Hepatocyte (in vitro differentiated cells): Measurements from ENCODE around the gene SOBP. TPM values are rescaled to one million over a fixed set of nuclear protein-coding genes. Genes with fewer than 3 reads are reported as not detected.
A peak's percentile ranks its signal among the peaks of the same experiment; 100 is the strongest.

Experiments
- DNase-seq: peaks from one replicate; pipeline ENCODE4 v3.0.0-alpha.2; 2016; ENCODE audit warnings: low spot score
- H2AFZ ChIP-seq: fragments of 200-600 bp; sonication (generic); 2 replicates; pipeline ENCODE4 v1.6.0; 2016; ENCODE audit warnings: antibody characterized with exemption, mild to moderate bottlenecking
- H3K27ac ChIP-seq: fragments of 200-600 bp; sonication (generic); 2 replicates; pipeline ENCODE4 v1.5.1; 2016; ENCODE audit warnings: mild to moderate bottlenecking
- H3K27me3 ChIP-seq: fragments of 200-600 bp; sonication (generic); 2 replicates; pipeline ENCODE4 v1.6.1; 2016
- H3K36me3 ChIP-seq: fragments of 200-600 bp; sonication (generic); replicated peaks from 2 replicates; pipeline ENCODE4 v1.5.1; 2016; ENCODE audit warnings: low read depth; ENCODE audit not compliant: insufficient read depth
- H3K4me1 ChIP-seq: fragments of 200-600 bp; sonication (generic); 2 replicates; pipeline ENCODE4 v1.5.1; 2016; ENCODE audit warnings: mild to moderate bottlenecking, moderate library complexity; ENCODE audit not compliant: insufficient read depth
- H3K4me2 ChIP-seq: fragments of 200-600 bp; sonication (generic); 2 replicates; pipeline ENCODE4 v1.6.0; 2016
- H3K4me3 ChIP-seq: fragments of 200-600 bp; sonication (generic); 2 replicates; pipeline ENCODE4 v1.5.1; 2016; ENCODE audit warnings: mild to moderate bottlenecking
- H3K79me2 ChIP-seq: fragments of 200-600 bp; sonication (generic); 2 replicates; pipeline ENCODE4 v1.6.0; 2017; ENCODE audit warnings: mild to moderate bottlenecking
- H3K9me2 ChIP-seq: fragments of 200-600 bp; sonication (generic); replicated peaks from 2 replicates; pipeline ENCODE4 v1.6.0; 2017; ENCODE audit warnings: mild to moderate bottlenecking; ENCODE audit not compliant: insufficient read depth
- H3K9me3 ChIP-seq: fragments of 200-600 bp; sonication (generic); 2 replicates; pipeline ENCODE4 v1.5.1; 2016; ENCODE audit warnings: low read depth, mild to moderate bottlenecking
- H4K20me1 ChIP-seq: fragments of 200-600 bp; sonication (generic); 2 replicates; pipeline ENCODE4 v1.6.0; 2016; ENCODE audit warnings: mild to moderate bottlenecking; ENCODE audit not compliant: insufficient read depth, poor library complexity, severe bottlenecking
- EZH2 ChIP-seq: fragments of 200-600 bp; sonication (generic); IDR thresholded peaks from 2 replicates; pipeline ENCODE4 v1.6.1; 2016; ENCODE audit warnings: antibody characterized with exemption, mild to moderate bottlenecking, borderline replicate concordance
- EZH2phosphoT487 ChIP-seq: fragments of 200-600 bp; sonication (generic); IDR thresholded peaks from one replicate; pipeline ENCODE4 v1.6.1; 2018; ENCODE audit warnings: antibody characterized with exemption, mild to moderate bottlenecking, low read depth, moderate library complexity; ENCODE audit not compliant: unreplicated experiment, severe bottlenecking
- WGBS: methylation state at CpG from one replicate; pipeline ENCODE4 v1.1.6; 2016; ENCODE audit warnings: low lambda C conversion rate; ENCODE audit errors: missing lambda C conversion rate; 5-methylcytosine and 5-hydroxymethylcytosine counted together
- polyA plus RNA-seq: library from polyadenylated mRNA; unstranded; fragments of >200 nt; fragmentation: Nextera tagmentation; extraction: Ambion mirVana; gene quantifications from 2 replicates; pipeline ENCODE4 v1.2.1, GENCODE V29; 2016
- total RNA-seq: library from RNA; depleted of rRNA; stranded (reverse); fragments of >200 nt; gene quantifications from 2 replicates; pipeline ENCODE4 v1.2.3, GENCODE V29; 2014
- TF ChIP-seq, protein P1 (sequence below): fragments of 200-600 bp; sonication (generic); IDR thresholded peaks from 2 replicates; pipeline ENCODE4 v1.5.1; 2016; ENCODE audit warnings: antibody characterized with exemption, mild to moderate bottlenecking; ENCODE audit not compliant: poor library complexity

Gene SOBP
- total and polyA plus RNA-seq, 2 experiments from 2014 or later: 2.1 to 2.2 TPM

GRCh38 chr6:107653183-107653580 lies 163.3 kb downstream of the SOBP start:
- H3K27me3 ChIP-seq: no peaks in the 10 kb centered on the region
- no peaks in the 10 kb centered on the region for H4K20me1 ChIP-seq
- peaks cover 12% of the 10 kb centered on the region for H3K4me1 ChIP-seq
- H3K9me2 ChIP-seq: no peaks in the 10 kb centered on the region
- no peak for TF ChIP-seq EZH2
- TF ChIP-seq, protein P1, sequence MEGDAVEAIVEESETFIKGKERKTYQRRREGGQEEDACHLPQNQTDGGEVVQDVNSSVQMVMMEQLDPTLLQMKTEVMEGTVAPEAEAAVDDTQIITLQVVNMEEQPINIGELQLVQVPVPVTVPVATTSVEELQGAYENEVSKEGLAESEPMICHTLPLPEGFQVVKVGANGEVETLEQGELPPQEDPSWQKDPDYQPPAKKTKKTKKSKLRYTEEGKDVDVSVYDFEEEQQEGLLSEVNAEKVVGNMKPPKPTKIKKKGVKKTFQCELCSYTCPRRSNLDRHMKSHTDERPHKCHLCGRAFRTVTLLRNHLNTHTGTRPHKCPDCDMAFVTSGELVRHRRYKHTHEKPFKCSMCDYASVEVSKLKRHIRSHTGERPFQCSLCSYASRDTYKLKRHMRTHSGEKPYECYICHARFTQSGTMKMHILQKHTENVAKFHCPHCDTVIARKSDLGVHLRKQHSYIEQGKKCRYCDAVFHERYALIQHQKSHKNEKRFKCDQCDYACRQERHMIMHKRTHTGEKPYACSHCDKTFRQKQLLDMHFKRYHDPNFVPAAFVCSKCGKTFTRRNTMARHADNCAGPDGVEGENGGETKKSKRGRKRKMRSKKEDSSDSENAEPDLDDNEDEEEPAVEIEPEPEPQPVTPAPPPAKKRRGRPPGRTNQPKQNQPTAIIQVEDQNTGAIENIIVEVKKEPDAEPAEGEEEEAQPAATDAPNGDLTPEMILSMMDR: no peak
- TF ChIP-seq EZH2phosphoT487: no peak
- H3K4me2 ChIP-seq: no peak overlapping the region
- H3K4me3 ChIP-seq: no peak overlapping the region
- no peak for DNase-seq
- H3K36me3 ChIP-seq: no peaks in the 10 kb centered on the region
- H3K9me3 ChIP-seq: no peaks in the 10 kb centered on the region
- H3K79me2 ChIP-seq: no peaks in the 10 kb centered on the region
- no peak overlapping the region for H2AFZ ChIP-seq
- 75% methylated on average over 10 of the region's 10 CpGs for WGBS
- no peak overlapping the region for H3K27ac ChIP-seq

GRCh38 chr6:107653861-107654394 lies 164.0 kb downstream of the SOBP start:
- no peaks in the 10 kb centered on the region for H3K9me2 ChIP-seq
- no peaks in the 10 kb centered on the region for H3K27me3 ChIP-seq
- no peak for DNase-seq
- 90% methylated on average over 3 of the region's 3 CpGs for WGBS
- no peak overlapping the region for H3K27ac ChIP-seq
- no peak overlapping the region for H2AFZ ChIP-seq
- no peaks in the 10 kb centered on the region for H3K36me3 ChIP-seq
- H3K4me2 ChIP-seq: no peak overlapping the region
- TF ChIP-seq EZH2: no peak
- no peak for TF ChIP-seq EZH2phosphoT487
- TF ChIP-seq, protein P1: no peak
- H4K20me1 ChIP-seq: no peaks in the 10 kb centered on the region
- no peaks in the 10 kb centered on the region for H3K79me2 ChIP-seq
- H3K4me1 ChIP-seq: peaks cover 16% of the 10 kb centered on the region
- no peaks in the 10 kb centered on the region for H3K9me3 ChIP-seq
- no peak overlapping the region for H3K4me3 ChIP-seq

DNA sequence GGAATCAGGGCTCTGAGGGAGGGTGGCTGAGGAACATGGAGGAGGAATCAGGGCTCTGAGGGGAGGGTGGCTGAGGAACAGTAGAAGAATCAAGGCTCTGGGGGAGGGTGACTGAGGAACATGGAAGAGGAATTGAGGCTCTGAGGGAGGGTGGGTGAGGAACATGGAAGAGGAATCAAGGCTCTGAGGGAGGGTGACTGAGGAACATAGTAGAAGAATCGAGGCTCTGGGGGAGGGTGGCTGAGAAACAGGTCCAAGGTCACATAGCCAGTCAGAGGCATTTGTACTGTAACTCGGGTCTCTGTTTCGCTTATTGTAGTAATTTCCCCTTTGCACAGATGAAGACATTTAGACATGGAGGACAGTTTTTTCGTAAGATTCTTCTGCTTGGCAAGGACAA lies 164.8 kb downstream of the SOBP start:
- Histone ChIP-seq H2AFZ (no peak overlapping the region), H3K4me2 (no peak overlapping the region), H3K4me3 (no peak overlapping the region), H3K27ac (no peak overlapping the region), H4K20me1 (no peaks in the 10 kb centered on the region), H3K4me1 (peaks cover 16% of the 10 kb centered on the region), H3K9me3 (no peaks in the 10 kb centered on the region), H3K79me2 (no peaks in the 10 kb centered on the region), H3K9me2 (no peaks in the 10 kb centered on the region), H3K27me3 (no peaks in the 10 kb centered on the region), H3K36me3 (no peaks in the 10 kb centered on the region)
- 83% methylated on average over 4 of the region's 4 CpGs for WGBS
- no peak for TF ChIP-seq EZH2
- DNase-seq: no peak

DNA sequence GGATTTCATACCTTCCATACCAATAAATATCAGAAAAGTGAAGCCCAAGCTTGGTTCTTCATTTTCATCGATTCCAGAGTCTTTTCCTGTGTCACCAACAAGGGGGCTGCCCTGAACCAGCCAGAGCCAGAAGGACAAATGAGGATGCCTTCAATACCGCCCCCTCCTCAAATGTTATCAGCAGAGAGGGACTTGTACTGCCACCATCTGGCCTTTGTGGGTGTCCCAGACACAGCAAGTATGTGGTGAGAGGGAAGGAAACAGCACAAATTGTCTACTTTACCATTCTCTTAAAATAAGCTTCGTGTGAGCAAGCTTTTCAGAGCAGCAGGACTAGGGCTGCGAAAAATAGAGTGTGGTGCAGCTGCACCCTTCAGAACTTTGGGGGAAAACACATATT lies 165.3 kb downstream of the SOBP start:
- H3K27ac ChIP-seq: no peak overlapping the region
- H3K9me2 ChIP-seq: no peaks in the 10 kb centered on the region
- peaks cover 16% of the 10 kb centered on the region for H3K4me1 ChIP-seq
- H3K27me3 ChIP-seq: no peaks in the 10 kb centered on the region
- H3K4me2 ChIP-seq: no peak overlapping the region
- TF ChIP-seq EZH2: no peak
- TF ChIP-seq, protein P1: peak; percentile 45
- no peak for TF ChIP-seq EZH2phosphoT487
- H4K20me1 ChIP-seq: no peaks in the 10 kb centered on the region
- WGBS: 58% methylated on average over 4 of the region's 4 CpGs
- H3K79me2 ChIP-seq: no peaks in the 10 kb centered on the region
- no peak for DNase-seq
- H3K4me3 ChIP-seq: no peak overlapping the region
- no peaks in the 10 kb centered on the region for H3K36me3 ChIP-seq
- H2AFZ ChIP-seq: no peak overlapping the region
- no peaks in the 10 kb centered on the region for H3K9me3 ChIP-seq
